Measurements from ENCODE around the gene RIMBP2. TPM values are rescaled to one million over a fixed set of nuclear protein-coding genes. Genes with fewer than 3 reads are reported as not detected.

Gene RIMBP2
- total RNA-seq, 4 donors from 2014 or later = 0.29 to 8.2 (median 5.6) TPM

DNA sequence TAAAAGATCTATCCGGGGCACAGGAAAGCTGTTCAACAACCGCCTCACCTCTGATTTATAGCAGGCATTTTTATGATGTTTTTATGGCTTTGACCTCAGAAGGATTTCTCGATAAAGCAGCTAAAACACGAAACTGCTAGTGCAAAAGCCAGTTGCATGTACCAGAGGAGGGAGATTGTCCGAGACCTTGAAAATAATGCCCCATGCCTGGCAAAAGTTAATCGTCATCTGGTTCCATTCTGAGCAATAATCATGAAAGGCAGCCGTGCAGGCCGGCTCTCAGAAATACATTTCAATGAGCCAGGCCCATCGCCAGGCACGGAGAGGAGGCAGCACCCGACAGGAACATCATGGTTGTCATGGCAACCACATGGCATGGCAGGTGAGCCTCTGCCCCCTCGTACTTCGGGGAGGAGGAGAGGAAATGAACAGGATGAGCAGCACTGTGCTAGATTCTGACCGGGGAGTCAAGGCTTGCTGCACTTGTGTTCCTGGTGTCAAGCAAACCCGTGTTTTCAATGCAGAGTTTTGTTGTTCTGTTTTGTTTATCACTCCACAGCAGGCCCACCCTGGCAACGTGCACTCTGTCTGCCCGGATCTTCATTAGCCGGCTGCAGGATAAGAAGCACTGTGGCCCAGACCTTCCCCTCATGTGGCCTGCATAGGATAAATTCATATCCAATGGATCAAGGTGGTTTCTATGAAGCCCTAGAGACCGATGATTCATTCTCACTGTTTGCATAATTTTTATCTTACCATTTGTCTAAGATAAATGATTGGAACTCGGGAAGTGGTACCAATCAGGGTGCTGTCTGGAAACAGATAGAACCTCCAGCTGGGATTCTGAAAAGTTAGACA lies 160.2 kb downstream of the RIMBP2 start:
- Histone ChIP-seq H3K27ac (no peak overlapping the region), H3K27me3 (no peaks in the 10 kb centered on the region), H3K4me1 (no peaks in the 10 kb centered on the region), H3K36me3 (no peaks in the 10 kb centered on the region), H3K4me3 (no peak overlapping the region), H3K9me3 (peaks cover 0 to 2% of the 10 kb centered on the region in 2 donors)
- TF ChIP-seq POLR2A (IDR thresholded peaks at IDR 0.05) = no peak
- TF ChIP-seq, protein P1, sequence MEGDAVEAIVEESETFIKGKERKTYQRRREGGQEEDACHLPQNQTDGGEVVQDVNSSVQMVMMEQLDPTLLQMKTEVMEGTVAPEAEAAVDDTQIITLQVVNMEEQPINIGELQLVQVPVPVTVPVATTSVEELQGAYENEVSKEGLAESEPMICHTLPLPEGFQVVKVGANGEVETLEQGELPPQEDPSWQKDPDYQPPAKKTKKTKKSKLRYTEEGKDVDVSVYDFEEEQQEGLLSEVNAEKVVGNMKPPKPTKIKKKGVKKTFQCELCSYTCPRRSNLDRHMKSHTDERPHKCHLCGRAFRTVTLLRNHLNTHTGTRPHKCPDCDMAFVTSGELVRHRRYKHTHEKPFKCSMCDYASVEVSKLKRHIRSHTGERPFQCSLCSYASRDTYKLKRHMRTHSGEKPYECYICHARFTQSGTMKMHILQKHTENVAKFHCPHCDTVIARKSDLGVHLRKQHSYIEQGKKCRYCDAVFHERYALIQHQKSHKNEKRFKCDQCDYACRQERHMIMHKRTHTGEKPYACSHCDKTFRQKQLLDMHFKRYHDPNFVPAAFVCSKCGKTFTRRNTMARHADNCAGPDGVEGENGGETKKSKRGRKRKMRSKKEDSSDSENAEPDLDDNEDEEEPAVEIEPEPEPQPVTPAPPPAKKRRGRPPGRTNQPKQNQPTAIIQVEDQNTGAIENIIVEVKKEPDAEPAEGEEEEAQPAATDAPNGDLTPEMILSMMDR (IDR thresholded peaks at IDR 0.05) = no peak
- DNase-seq = no peak
- intact Hi-C loops (cut with DNase I; ENCODE audit: low total_unique reads) = no loop called here

DNA sequence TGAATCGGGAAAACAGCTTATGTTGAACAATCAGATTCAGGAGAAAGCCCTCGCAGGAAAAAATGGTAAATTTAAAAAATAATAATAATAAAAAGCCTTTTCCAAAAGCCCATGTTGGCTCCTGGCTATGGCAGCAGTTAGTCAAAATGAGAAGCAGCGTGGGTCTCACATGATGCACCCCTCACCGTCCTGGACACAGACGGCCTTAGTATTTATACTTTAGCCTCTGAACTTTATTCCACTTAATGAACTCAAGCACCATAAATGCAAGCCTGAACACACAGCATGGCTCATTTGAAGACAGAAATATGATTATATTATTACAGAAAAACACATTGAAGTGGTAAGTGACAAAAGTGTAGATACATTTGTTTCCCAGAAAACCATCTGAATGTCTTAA lies 160.9 kb downstream of the RIMBP2 start:
- no peak for TF ChIP-seq POLR2A (IDR thresholded peaks at IDR 0.05)
- TF ChIP-seq, protein P1 (IDR thresholded peaks at IDR 0.05) = no peak
- H3K27me3 ChIP-seq = no peaks in the 10 kb centered on the region
- H3K27ac ChIP-seq = no peak overlapping the region
- no peak overlapping the region for H3K4me3 ChIP-seq
- no peaks in the 10 kb centered on the region for H3K36me3 ChIP-seq
- intact Hi-C loops (cut with DNase I; ENCODE audit: low total_unique reads) = no loop called here
- no peak for DNase-seq
- peaks cover 0 to 2% of the 10 kb centered on the region in 2 donors for H3K9me3 ChIP-seq
- no peaks in the 10 kb centered on the region for H3K4me1 ChIP-seq

DNA sequence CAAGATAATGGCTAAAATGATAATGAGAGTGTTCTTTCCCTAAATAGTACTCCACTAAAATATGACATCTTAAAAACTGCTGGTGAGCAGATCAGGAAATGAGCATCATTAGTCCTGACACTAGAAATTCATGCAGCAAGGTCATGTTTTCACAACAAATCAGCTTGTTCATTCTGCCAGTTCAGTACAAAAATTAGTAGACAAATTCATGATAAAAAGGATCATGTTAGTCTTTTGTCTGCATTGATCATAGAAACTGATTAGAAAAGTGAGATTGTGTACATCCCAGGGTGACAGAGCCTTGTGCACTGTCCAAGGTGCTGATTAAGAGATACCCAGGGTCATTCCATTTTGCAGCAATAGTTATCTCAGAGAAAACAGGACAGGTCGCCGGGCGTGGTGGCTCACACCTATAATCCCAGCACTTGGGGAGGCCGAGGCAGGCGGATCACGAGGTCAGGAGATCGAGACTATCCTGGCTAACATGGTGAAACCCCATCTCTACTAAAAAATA lies 163.6 kb downstream of the RIMBP2 start:
- H3K9me3 ChIP-seq = peaks cover 0 to 2% of the 10 kb centered on the region in 2 donors
- DNase-seq = no peak
- no peak overlapping the region for H3K4me3 ChIP-seq
- no peak overlapping the region for H3K27ac ChIP-seq
- no peaks in the 10 kb centered on the region for H3K4me1 ChIP-seq
- TF ChIP-seq POLR2A (IDR thresholded peaks at IDR 0.05) = no peak
- TF ChIP-seq, protein P1 (IDR thresholded peaks at IDR 0.05) = no peak
- intact Hi-C loops (cut with DNase I; ENCODE audit: low total_unique reads) = no loop called here
- no peaks in the 10 kb centered on the region for H3K27me3 ChIP-seq
- H3K36me3 ChIP-seq = no peaks in the 10 kb centered on the region

DNA sequence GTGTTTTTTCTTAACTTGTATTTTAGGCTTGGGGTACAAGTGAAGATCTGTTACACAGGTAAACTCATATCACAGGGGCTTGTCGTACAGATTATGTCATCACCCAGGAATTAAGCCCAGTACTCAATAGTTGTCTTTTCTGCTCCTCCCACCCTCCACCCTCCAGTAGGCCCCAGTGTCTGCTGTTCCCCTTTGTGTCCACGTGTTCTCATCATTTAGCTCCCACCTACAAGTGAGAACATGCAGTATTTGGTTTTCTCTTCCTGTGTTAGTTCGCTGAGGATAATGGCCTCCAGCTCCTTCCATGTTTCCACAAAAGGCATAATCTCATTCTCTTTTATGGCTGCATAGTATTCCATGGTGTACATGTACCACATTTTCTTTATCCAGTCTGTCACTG lies 166.7 kb downstream of the RIMBP2 start:
- no peaks in the 10 kb centered on the region for H3K36me3 ChIP-seq
- H3K9me3 ChIP-seq = peaks cover 0 to 2% of the 10 kb centered on the region in 2 donors
- intact Hi-C loops (cut with DNase I; ENCODE audit: low total_unique reads) = no loop called here
- no peaks in the 10 kb centered on the region for H3K27me3 ChIP-seq
- no peaks in the 10 kb centered on the region for H3K4me1 ChIP-seq
- H3K4me3 ChIP-seq = no peak overlapping the region
- no peak for DNase-seq
- H3K27ac ChIP-seq = no peak overlapping the region
- TF ChIP-seq POLR2A (IDR thresholded peaks at IDR 0.05) = no peak
- TF ChIP-seq, protein P1 (IDR thresholded peaks at IDR 0.05) = no peak

DNA sequence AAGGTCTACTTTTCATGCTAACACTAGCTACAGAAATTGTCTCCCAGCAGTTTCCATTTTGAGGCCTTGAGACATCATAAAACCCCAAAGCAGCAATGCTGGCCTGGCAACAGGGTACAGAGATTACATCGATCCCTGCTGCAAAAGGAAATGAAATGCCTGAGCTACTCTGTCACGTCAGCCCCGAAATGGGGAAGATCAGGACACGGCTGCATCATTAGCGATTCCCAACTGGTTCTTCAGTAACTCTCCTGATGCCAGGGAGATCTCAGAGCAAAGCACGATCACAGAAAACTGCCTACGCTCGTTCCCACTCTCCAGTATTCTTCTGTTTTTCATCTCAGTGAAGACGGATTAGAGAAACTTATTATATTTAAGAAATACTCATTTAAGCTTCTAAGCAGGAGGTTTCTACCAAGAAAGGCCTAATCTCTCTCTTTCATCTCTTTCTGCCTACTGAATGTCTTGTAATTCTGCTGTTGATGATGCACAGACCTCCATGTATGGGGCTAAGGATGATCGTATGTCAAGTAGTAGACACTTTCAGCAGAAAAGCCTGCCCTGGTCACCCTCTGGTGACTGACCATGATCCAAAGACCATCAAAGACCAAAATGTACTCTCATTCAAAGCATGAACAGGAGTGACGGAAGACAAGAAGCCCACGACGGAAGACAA lies 168.5 kb downstream of the RIMBP2 start:
- peaks cover 0 to 2% of the 10 kb centered on the region in 2 donors for H3K9me3 ChIP-seq
- TF ChIP-seq POLR2A (IDR thresholded peaks at IDR 0.05) = no peak
- TF ChIP-seq, protein P1 (IDR thresholded peaks at IDR 0.05) = no peak
- H3K27ac ChIP-seq = no peak overlapping the region
- no peak for DNase-seq
- intact Hi-C loops (cut with DNase I; ENCODE audit: low total_unique reads) = no loop called here
- no peaks in the 10 kb centered on the region for H3K27me3 ChIP-seq
- no peaks in the 10 kb centered on the region for H3K36me3 ChIP-seq
- H3K4me1 ChIP-seq = no peaks in the 10 kb centered on the region
- no peak overlapping the region for H3K4me3 ChIP-seq

All from uterus (tissue), 4 donors.